HEK293T (cell line): ENCODE results near the gene HNRNPUL2.

Experiments used
- ARNT ChIP-seq: fragments of 450-650 bp; IDR thresholded peaks from 2 replicates; pipeline ENCODE4 v1.6.1; 2017; ENCODE audit warnings: mild to moderate bottlenecking
- BHLHE40 ChIP-seq: fragments of 450-650 bp; IDR thresholded peaks from 2 replicates; pipeline ENCODE4 v1.6.1; 2016; ENCODE audit warnings: mild to moderate bottlenecking, moderate library complexity, borderline replicate concordance
- FOXA1 ChIP-seq: fragments of 450-650 bp; IDR thresholded peaks from 2 replicates; pipeline ENCODE4 v1.6.1; 2016; ENCODE audit warnings: mild to moderate bottlenecking
- FOXK2 ChIP-seq: fragments of 450-650 bp; IDR thresholded peaks from 2 replicates; pipeline ENCODE4 v1.6.1; 2016; ENCODE audit warnings: mild to moderate bottlenecking
- FOXM1 ChIP-seq: fragments of 450-650 bp; IDR thresholded peaks from 2 replicates; pipeline ENCODE4 v1.6.1; 2017; ENCODE audit warnings: mild to moderate bottlenecking, borderline replicate concordance
- HDGF ChIP-seq: fragments of 450-650 bp; IDR thresholded peaks from 2 replicates; pipeline ENCODE4 v1.6.1; 2017; ENCODE audit warnings: antibody characterized with exemption, borderline replicate concordance
- L3MBTL2 ChIP-seq: fragments of 450-650 bp; conservative IDR thresholded peaks from 2 replicates; pipeline ENCODE4 v1.6.1; 2016; ENCODE audit warnings: mild to moderate bottlenecking
- PKNOX1 ChIP-seq: fragments of 450-650 bp; IDR thresholded peaks from 2 replicates; pipeline ENCODE4 v1.6.1; 2016
- SP1 ChIP-seq: fragments of 450-650 bp; IDR thresholded peaks from 2 replicates; pipeline ENCODE4 v1.6.1; 2017
- SUZ12 ChIP-seq: fragments of 450-650 bp; IDR thresholded peaks from 2 replicates; pipeline ENCODE4 v1.6.1; 2016; ENCODE audit warnings: mild to moderate bottlenecking
- TARDBP ChIP-seq: fragments of 450-650 bp; IDR thresholded peaks from 2 replicates; pipeline ENCODE4 v1.6.1; 2016

- TF ChIP-seq FOXA1 (no peak), FOXK2 (no peak), L3MBTL2 (no peak), SP1 (no peak), BHLHE40 (no peak), SUZ12 (no peak), HDGF (no peak), FOXM1 (no peak), TARDBP (no peak), PKNOX1 (no peak), ARNT (no peak)
Observed at GRCh38 chr11:62682518-62682917, 44.7 kb downstream of the HNRNPUL2 start.
